Stimulated activated CD8-positive, alpha-beta memory T cell treated with anti-CD3 and anti-CD28 coated beads, Interleukin-7, amount 100 ng/mL, for 4 hours (primary cell): ENCODE data around the gene KCNJ14.
"Not testable (repeated sequence)": the region's sequence is repeated elsewhere in the genome, so short reads cannot be mapped to it uniquely, and the experiment has no call there.

Experiments used
- DNase-seq, 2 donors: peaks; one replicate each; pipeline ENCODE4 v3.0.0-alpha.2; 2020; ENCODE audit warnings: low read depth in 2 of 2

Gene KCNJ14

GRCh38 chr19:48488478-48488877, 33.1 kb downstream of the KCNJ14 start:
- DNase-seq = not testable (repeated sequence)

GRCh38 chr19:48489608-48490216, 34.3 kb downstream of the KCNJ14 start:
- DNase-seq = peak; percentile 51 to 60

GRCh38 chr19:48490981-48491792, 35.8 kb downstream of the KCNJ14 start:
- peak; percentile 43 to 61 for DNase-seq

GRCh38 chr19:48491793-48492123, 36.4 kb downstream of the KCNJ14 start:
- no peak for DNase-seq

GRCh38 chr19:48492925-48493717, 37.7 kb downstream of the KCNJ14 start:
- DNase-seq = peak; percentile 62 to 69

- no peak for DNase-seq
These were observed 38.5 kb downstream of the KCNJ14 start for GRCh38 chr19:48493718-48494401.

- DNase-seq = no peak
These were observed 40.0 kb downstream of the KCNJ14 start for GRCh38 chr19:48495396-48495795.

- DNase-seq = no peak
These were observed 41.8 kb downstream of the KCNJ14 start for GRCh38 chr19:48496959-48497727.

- no peak for DNase-seq
These were observed 42.6 kb downstream of the KCNJ14 start for GRCh38 chr19:48497728-48498594.

- no peak for DNase-seq
These were observed 43.4 kb downstream of the KCNJ14 start for GRCh38 chr19:48498595-48499311.

GRCh38 chr19:48499316-48500090, 44.1 kb downstream of the KCNJ14 start:
- DNase-seq = no peak

- DNase-seq = no peak
These were observed 45.6 kb downstream of the KCNJ14 start for GRCh38 chr19:48500830-48501493.

GRCh38 chr19:48501494-48502349, 46.3 kb downstream of the KCNJ14 start:
- no peak for DNase-seq

- peak in 1 of 2 donors; percentile 40 for DNase-seq
These were observed 47.1 kb downstream of the KCNJ14 start for GRCh38 chr19:48502350-48503018.

GRCh38 chr19:48506138-48506733, 50.9 kb downstream of the KCNJ14 start:
- DNase-seq = no peak

- DNase-seq = no peak
These were observed 52.6 kb downstream of the KCNJ14 start for GRCh38 chr19:48507911-48508439.
